Mesothelial cell of epicardium (in vitro differentiated cells): Measurements from ENCODE around the gene SH3PXD2B. TPM values are rescaled to one million over a fixed set of nuclear protein-coding genes. Genes with fewer than 3 reads are reported as not detected.

Experiments
- DNase-seq, 2 experiments: peaks; one replicate each; pipeline ENCODE4 v3.0.0; 2021; ENCODE audit warnings: low spot score in 2 of 2; ENCODE audit not compliant: unreplicated experiment in 2 of 2
- H3K27ac Mint-ChIP-seq: 2 replicates; pipeline ENCODE4 v1.8.0; 2021; ENCODE audit warnings: mixed read lengths
- H3K27me3 Mint-ChIP-seq: 2 replicates; pipeline ENCODE4 v1.8.0; 2021; ENCODE audit warnings: low read depth, mixed read lengths
- H3K36me3 Mint-ChIP-seq: 2 replicates; pipeline ENCODE4 v1.8.0; 2021; ENCODE audit warnings: mixed read lengths
- H3K4me1 Mint-ChIP-seq: 2 replicates; pipeline ENCODE4 v1.8.0; 2021; ENCODE audit warnings: mixed read lengths
- H3K4me3 Mint-ChIP-seq: 2 replicates; pipeline ENCODE4 v1.8.0; 2021; ENCODE audit warnings: mild to moderate bottlenecking, moderate library complexity, mixed read lengths
- H3K9me3 Mint-ChIP-seq: 2 replicates; pipeline ENCODE4 v1.8.0; 2021; ENCODE audit warnings: mixed read lengths
- total RNA-seq: library from RNA; stranded (reverse); gene quantifications from 3 replicates; pipeline ENCODE4 v1.2.1, GENCODE V29; 2021
- TF ChIP-seq, protein P1 (sequence below): fragments of 200-600 bp; sonication (generic); IDR thresholded peaks from one replicate; pipeline ENCODE4 v1.5.0; 2021; ENCODE audit warnings: antibody characterized with exemption; ENCODE audit not compliant: unreplicated experiment

Gene SH3PXD2B
- total RNA-seq, 1 donor from 2014 or later: 68.9 TPM

DNA sequence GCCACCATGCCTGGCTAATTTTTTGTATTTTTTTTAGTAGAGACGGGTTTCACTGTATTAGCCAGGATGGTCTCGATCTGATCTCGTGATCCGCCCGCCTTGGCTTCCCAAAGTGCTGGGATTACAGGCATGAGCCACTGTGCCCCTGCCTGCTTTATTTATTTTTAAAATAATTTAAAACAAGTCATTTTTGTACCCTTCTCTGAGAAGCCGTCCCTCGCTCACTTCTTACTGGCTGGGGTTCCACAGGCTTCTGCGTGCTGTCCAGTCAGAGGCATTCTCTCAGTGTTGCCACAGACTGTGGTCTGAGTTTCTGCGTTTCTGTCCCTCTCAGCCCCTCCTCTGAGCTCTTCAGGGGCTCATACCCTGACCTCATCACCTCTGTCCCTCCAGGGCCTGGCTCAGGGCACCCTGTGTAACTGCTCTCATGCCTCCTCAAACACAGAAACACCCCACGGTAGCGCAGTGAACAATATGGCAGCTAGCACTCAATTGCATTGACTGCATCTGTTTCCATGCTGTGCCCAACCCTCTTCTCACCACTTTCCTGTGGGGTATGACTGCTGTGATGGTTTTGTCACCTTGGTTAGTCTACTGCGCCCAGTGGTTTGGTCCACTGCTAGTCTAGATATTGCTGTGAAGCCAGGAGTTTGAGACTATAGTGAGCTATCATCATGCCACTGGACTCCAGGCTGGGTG, 44.3 kb upstream of the SH3PXD2B start:
- DNase-seq: peak in 1 of 2 experiments; percentile 32
- Mint-ChIP-seq H3K36me3 (no peaks in the 10 kb centered on the region), H3K4me3 (no peak overlapping the region), H3K4me1 (no peaks in the 10 kb centered on the region), H3K27ac (no peak overlapping the region), H3K27me3 (peaks cover 11% of the 10 kb centered on the region), H3K9me3 (peaks cover 3% of the 10 kb centered on the region)
- TF ChIP-seq, protein P1, sequence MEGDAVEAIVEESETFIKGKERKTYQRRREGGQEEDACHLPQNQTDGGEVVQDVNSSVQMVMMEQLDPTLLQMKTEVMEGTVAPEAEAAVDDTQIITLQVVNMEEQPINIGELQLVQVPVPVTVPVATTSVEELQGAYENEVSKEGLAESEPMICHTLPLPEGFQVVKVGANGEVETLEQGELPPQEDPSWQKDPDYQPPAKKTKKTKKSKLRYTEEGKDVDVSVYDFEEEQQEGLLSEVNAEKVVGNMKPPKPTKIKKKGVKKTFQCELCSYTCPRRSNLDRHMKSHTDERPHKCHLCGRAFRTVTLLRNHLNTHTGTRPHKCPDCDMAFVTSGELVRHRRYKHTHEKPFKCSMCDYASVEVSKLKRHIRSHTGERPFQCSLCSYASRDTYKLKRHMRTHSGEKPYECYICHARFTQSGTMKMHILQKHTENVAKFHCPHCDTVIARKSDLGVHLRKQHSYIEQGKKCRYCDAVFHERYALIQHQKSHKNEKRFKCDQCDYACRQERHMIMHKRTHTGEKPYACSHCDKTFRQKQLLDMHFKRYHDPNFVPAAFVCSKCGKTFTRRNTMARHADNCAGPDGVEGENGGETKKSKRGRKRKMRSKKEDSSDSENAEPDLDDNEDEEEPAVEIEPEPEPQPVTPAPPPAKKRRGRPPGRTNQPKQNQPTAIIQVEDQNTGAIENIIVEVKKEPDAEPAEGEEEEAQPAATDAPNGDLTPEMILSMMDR: no peak

DNA sequence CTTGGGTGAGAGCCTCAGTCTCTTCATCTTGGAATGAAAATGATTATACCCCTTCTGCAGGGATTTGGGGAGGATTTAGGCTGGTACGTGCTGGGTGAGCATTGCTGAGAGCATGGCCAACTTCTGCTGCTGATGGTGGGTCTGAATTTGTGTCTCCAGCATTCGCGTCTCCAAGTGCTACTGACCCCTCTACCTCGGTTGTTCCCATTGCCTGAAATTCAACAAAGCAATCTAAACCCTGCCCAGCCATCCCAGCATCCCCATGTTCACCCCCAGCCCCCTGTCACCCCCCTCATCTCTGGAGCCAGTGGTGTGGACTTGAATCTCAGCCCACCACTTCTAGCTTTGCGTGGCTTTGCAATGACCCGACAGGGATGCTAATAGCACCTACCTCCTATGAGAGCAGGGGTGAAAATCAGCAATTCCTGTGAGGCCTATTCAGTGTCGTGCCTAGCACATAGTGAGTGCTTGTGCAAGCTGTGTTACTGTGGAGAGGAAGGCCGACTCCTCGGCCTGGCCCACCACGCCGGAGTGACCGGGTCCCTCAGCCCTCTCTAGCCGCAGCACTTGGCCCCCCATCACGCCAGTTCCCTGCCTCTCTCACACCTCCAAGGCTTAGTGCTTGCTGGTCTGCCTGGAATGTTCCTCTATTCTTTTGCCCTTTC, 43.4 kb upstream of the SH3PXD2B start:
- Mint-ChIP-seq H3K9me3 (peaks cover 3% of the 10 kb centered on the region), H3K4me3 (no peak overlapping the region), H3K36me3 (no peaks in the 10 kb centered on the region), H3K27ac (no peak overlapping the region), H3K4me1 (no peaks in the 10 kb centered on the region), H3K27me3 (peaks cover 11% of the 10 kb centered on the region)
- peak in 1 of 2 experiments; percentile 11 for DNase-seq
- TF ChIP-seq, protein P1: no peak

DNA sequence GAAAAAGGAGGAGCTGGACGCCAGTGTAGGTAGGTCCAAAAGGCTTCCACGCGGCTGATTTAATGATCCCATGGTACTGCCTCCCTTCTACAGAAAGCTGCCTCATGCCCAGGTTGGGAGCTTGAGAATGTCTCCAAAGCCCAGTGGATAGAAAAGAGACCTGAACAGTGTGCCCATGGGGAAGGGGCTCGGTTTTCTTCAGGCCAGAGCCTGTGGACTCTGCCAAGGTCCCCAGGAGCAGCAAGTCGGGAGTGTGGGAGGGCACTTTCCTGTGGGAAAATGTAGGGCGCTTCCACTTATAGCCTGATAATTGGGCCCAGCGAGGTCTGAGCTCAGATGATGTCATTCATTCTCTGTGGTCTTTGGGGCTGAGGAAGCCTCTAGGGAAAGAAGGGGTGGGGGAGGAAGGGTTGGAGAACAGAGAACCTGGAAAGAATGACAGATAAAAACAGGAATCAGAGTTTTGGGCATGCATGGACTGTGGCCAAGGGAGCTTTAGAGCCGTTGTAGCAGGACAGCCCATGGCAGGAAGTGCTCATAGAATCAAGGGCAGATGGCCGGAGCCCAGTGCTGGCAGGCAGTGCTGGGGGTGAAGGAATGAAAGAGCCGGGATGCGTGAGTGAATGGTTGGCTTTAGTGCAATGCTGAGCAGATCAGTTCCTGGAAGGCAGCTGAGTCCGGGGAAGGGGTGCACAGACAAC, 42.5 kb upstream of the SH3PXD2B start:
- Mint-ChIP-seq H3K4me3 (no peak overlapping the region), H3K27me3 (peaks cover 11% of the 10 kb centered on the region), H3K36me3 (no peaks in the 10 kb centered on the region), H3K4me1 (no peaks in the 10 kb centered on the region), H3K9me3 (peaks cover 3% of the 10 kb centered on the region), H3K27ac (no peak overlapping the region)
- TF ChIP-seq, protein P1: no peak
- DNase-seq: peak in 1 of 2 experiments; percentile 34

DNA sequence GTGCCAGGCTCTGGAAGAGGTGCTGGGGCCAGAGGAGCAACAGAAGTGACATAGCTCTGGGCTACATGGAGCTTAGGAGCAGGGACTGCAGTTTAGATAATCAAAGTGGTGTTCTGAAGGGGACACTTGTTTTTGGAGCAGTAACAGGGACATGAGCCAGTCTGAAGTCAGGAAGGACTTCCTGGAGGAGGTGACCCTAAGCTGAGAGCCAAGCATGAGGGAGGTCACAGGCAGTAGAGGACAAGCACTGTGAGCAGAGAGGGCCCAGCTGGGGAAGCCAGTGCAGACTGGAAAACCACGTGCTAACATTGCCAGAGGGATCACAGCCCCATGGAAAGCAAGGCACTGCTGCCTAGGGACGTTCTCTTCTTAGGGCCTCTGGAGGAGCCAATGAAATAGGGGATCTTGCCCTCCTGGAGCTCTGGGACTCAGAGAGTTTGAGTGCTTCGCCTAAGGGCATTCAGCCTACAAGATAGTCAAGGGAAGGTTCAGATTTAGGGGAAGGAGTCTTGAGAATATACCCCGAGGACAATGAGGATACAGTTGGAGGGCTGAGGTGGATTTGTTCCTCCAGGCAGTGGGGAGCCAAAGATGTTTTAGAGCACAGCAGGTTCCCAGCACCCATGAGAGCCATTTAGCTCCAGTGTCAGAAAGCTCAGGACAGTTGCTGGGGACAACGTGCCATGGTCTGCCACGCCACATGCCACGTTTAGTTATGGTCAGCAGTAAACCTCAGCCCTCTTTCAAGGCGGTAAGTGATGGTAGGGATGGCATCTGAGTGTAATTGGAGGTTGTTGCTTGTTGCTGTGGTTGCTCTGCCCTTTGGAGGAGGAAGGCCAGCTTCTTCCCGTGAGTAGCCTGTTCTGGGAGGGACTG, 40.5 kb upstream of the SH3PXD2B start:
- TF ChIP-seq, protein P1: no peak
- H3K4me3 Mint-ChIP-seq: no peak overlapping the region
- peaks cover 3% of the 10 kb centered on the region for H3K9me3 Mint-ChIP-seq
- H3K27me3 Mint-ChIP-seq: peaks cover 11% of the 10 kb centered on the region
- no peaks in the 10 kb centered on the region for H3K4me1 Mint-ChIP-seq
- no peak overlapping the region for H3K27ac Mint-ChIP-seq
- peak in 1 of 2 experiments; percentile 25 for DNase-seq
- no peaks in the 10 kb centered on the region for H3K36me3 Mint-ChIP-seq

DNA sequence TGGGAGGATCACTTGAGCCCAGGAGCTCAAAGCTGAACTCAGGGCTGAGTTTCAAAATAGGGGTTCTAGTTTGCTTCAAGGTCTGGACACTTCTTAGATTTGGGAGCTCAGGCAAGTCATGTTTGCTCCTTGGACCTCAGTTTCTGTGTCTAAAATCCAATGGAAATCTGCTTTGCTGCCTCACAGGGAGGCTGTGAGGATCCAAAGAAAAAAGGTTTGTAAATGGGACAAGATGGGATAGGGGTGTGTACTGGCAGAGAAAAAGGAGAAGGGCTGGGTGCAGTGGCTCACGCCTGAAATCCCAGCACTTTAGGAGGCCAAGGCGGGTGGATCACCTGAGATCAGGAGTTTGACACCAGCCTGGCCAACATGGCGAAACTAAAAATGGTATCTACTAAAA, 39.6 kb upstream of the SH3PXD2B start:
- TF ChIP-seq, protein P1: no peak
- Mint-ChIP-seq H3K27ac (no peak overlapping the region), H3K4me3 (no peak overlapping the region), H3K9me3 (peaks cover 3% of the 10 kb centered on the region), H3K36me3 (no peaks in the 10 kb centered on the region), H3K27me3 (peaks cover 11% of the 10 kb centered on the region), H3K4me1 (no peaks in the 10 kb centered on the region)
- DNase-seq: peak in 1 of 2 experiments; percentile 10
